Sigmoid colon (tissue), 7 donors: ENCODE data around the gene SLC9C2. TPM values are rescaled to one million over a fixed set of nuclear protein-coding genes. Genes with fewer than 3 reads are reported as not detected.

Experiments used
- DNase-seq: peaks from one replicate; pipeline ENCODE4 v3.0.0-alpha.2; 2019
- H3K27ac ChIP-seq, 4 donors: fragments of 200-600 bp; sonication (generic); one replicate each; pipeline ENCODE4 v1.5.1; 2016 to 2019; ENCODE audit warnings: mild to moderate bottlenecking in 1 of 4
- H3K27me3 ChIP-seq, 3 donors: fragments of 200-600 bp; sonication (generic); one replicate each; pipeline ENCODE4 v1.5.1; 2019; ENCODE audit warnings: mild to moderate bottlenecking in 1 of 3
- H3K36me3 ChIP-seq, 4 donors: fragments of 200-600 bp; sonication (generic); one replicate each; pipeline ENCODE4 v1.5.1; 2016 to 2019
- H3K4me1 ChIP-seq, 4 donors: fragments of 200-600 bp; sonication (generic); one replicate each; pipeline ENCODE4 v1.5.1; 2017 to 2019
- H3K4me3 ChIP-seq, 4 donors: fragments of 200-600 bp; sonication (generic); one replicate each; pipeline ENCODE4 v1.5.1; 2017 to 2019; ENCODE audit warnings: mild to moderate bottlenecking in 2 of 4, moderate library complexity in 1 of 4
- H3K9me3 ChIP-seq, 4 donors: fragments of 200-600 bp in 3 of 4; sonication (generic) in 3 of 4; one replicate each; pipeline versions ENCODE4 v1.5.1 to v1.6.1; 2013 to 2019
- CTCF ChIP-seq, 4 experiments: fragments of 450-650 bp in 3 of 4; fragments of 200-600 bp in 1 of 4; IDR thresholded peaks; one replicate each; pipeline ENCODE4 v1.5.1; 2016 to 2019; ENCODE audit warnings: antibody characterized with exemption in 4 of 4, mild to moderate bottlenecking in 3 of 4, moderate library complexity in 2 of 4
- EP300 ChIP-seq, 4 donors: sonication (generic); formaldehyde crosslinking; IDR thresholded peaks; one replicate each; pipeline ENCODE4 v1.6.1; 2017; ENCODE audit warnings: antibody characterized with exemption in 4 of 4
- POLR2A ChIP-seq, 2 donors: fragments of 450-650 bp; IDR thresholded peaks; one replicate each; pipeline ENCODE4 v1.6.1; 2016; ENCODE audit warnings: antibody characterized with exemption in 2 of 2, mild to moderate bottlenecking in 2 of 2, moderate library complexity in 2 of 2
- POLR2AphosphoS5 ChIP-seq, 4 donors: sonication (generic); formaldehyde crosslinking; IDR thresholded peaks; one replicate each; pipeline ENCODE4 v1.6.1; 2017; ENCODE audit warnings: antibody characterized with exemption in 4 of 4
- WGBS, 2 donors: extraction: QIAGEN DNeasy Blood & Tissue Kit; methylation state at CpG; one replicate each; pipeline ENCODE4 v1.1.7; 2013; 5-methylcytosine and 5-hydroxymethylcytosine counted together
- intact Hi-C: fragments of 100-400 bp; cut with DNase I; formaldehyde crosslinking; loops from one replicate; pipeline ENCODE4 v1.15.1; 2023
- polyA plus RNA-seq, 3 donors: library from polyadenylated mRNA; stranded (reverse); fragments of 200-250 nt; gene quantifications; one replicate each; pipeline ENCODE4 v1.2.3, GENCODE V29; 2013
- total RNA-seq, 4 donors: library from RNA; depleted of rRNA; stranded (reverse); fragments of >200 nt; gene quantifications; one replicate each; pipeline ENCODE4 v1.1.0, GENCODE V29; 2016
- donor health status: healthy with polysubstance abuse.
- donor health status: Bipolar disorder and iron deficiency.
- donor health status: healthy.

The SLC9C2 gene
- total and polyA plus RNA-seq, 7 donors = not detected

- TF ChIP-seq POLR2AphosphoS5 (IDR thresholded peaks at IDR 0.05) = no peak
- TF ChIP-seq CTCF (IDR thresholded peaks at IDR 0.05) = no peak
- TF ChIP-seq EP300 (IDR thresholded peaks at IDR 0.05) = no peak
- TF ChIP-seq POLR2A (IDR thresholded peaks at IDR 0.05) = no peak
- H3K4me1 ChIP-seq = no peaks in the 10 kb centered on the region
- no peaks in the 10 kb centered on the region for H3K9me3 ChIP-seq
- no peaks in the 10 kb centered on the region for H3K27me3 ChIP-seq
- H3K4me3 ChIP-seq = no peak overlapping the region
- no peaks in the 10 kb centered on the region for H3K36me3 ChIP-seq
- H3K27ac ChIP-seq = no peak overlapping the region
- intact Hi-C loops = no loop called here
- 62 to 86% methylated on average over 3 of the region's 3 CpGs for WGBS, 2 donors
- no peak for DNase-seq
These were observed 57.2 kb downstream of the SLC9C2 start for GRCh38 chr1:173545688-173546087.

GRCh38 chr1:173536223-173536622 is 66.6 kb downstream of the SLC9C2 start:
- Histone ChIP-seq H3K27ac (no peak overlapping the region), H3K4me3 (no peak overlapping the region), H3K36me3 (no peaks in the 10 kb centered on the region), H3K27me3 (no peaks in the 10 kb centered on the region), H3K9me3 (no peaks in the 10 kb centered on the region), H3K4me1 (peaks cover 0 to 12% (median 3%) of the 10 kb centered on the region in 4 donors)
- TF ChIP-seq EP300 (IDR thresholded peaks at IDR 0.05) = no peak
- TF ChIP-seq CTCF (IDR thresholded peaks at IDR 0.05) = no peak
- TF ChIP-seq POLR2A (IDR thresholded peaks at IDR 0.05) = no peak
- no peak for TF ChIP-seq POLR2AphosphoS5 (IDR thresholded peaks at IDR 0.05)
- no peak for DNase-seq
- intact Hi-C loops = no loop called here

DNA sequence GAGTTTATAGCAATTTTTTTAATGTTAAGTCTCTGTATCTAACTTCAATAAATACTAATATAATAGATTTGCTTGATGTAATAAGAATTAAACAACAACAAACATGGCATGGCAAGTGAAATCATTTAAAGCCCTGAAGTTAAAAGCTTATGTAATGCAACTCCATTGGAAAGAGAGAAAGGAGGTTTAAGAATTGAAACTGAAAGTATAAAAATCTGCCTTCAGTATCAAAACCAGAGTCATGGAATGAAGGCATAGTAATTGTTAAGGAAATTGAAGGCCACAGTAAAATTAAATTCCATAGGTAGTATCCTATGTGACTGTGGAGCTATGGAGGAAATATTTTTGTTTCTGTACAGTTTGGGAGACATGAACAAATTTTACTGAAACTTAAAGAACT is 70.6 kb downstream of the SLC9C2 start:
- H3K27me3 ChIP-seq = no peaks in the 10 kb centered on the region
- H3K27ac ChIP-seq = peak overlapping the region in 2 of 4 donors; percentile 6 to 26
- intact Hi-C loops = no loop called here
- H3K9me3 ChIP-seq = no peaks in the 10 kb centered on the region
- TF ChIP-seq POLR2AphosphoS5 (IDR thresholded peaks at IDR 0.05) = no peak
- no peak for TF ChIP-seq POLR2A (IDR thresholded peaks at IDR 0.05)
- TF ChIP-seq CTCF (IDR thresholded peaks at IDR 0.05) = no peak
- TF ChIP-seq EP300 (IDR thresholded peaks at IDR 0.05) = no peak
- H3K36me3 ChIP-seq = no peaks in the 10 kb centered on the region
- DNase-seq = no peak
- peaks cover 0 to 19% (median 9%) of the 10 kb centered on the region in 4 donors for H3K4me1 ChIP-seq
- peak overlapping the region in 2 of 4 donors; percentile 2 to 12 for H3K4me3 ChIP-seq

DNA sequence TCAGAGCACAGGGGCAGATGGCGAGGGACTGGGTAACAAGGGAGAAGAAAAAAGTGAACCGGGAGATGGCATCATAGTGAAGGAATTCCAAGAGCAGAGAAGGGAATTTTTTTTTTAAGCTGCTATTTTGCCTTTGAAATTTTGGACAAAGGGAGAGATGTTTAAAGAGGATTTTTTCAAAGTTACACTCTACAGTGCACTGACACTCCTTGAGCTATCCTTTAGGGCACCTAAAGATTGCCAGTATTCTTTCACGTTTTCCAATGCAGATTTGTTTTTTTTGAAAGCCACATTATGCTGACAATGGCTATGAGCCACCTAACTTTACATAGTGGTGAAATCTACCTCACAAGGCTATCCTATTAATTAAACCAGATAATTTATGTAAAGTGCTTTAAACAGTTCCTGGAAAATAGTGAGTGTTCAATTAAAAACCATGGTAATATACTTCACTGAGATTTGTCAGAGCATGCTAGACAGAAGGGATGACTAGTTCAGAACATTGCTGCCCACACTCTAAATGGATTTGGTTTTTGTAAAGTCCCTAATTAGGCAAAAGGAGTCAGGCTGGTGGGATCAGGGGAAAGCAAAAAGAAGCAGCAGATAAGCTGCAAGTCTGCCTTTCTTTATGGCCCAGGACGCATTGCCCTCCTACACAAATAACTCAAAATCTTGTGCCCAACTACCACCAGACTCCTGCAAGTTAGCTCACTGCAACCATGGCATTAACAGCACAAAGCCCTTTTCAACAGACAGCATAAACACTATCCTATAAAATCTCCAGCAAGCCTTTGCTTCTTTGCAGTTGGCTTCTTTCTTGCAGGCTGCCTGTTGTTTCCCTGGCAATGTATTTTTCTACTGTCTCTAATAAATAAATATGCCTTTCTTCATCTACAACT is 71.8 kb downstream of the SLC9C2 start:
- Histone ChIP-seq H3K4me1 (peaks cover 0 to 23% (median 9%) of the 10 kb centered on the region in 4 donors), H3K27ac (peak overlapping the region in 3 of 4 donors; percentile 4 to 36 (median 26)), H3K4me3 (peak overlapping the region in 2 of 4 donors; percentile 17 to 20), H3K9me3 (no peaks in the 10 kb centered on the region), H3K36me3 (no peaks in the 10 kb centered on the region), H3K27me3 (no peaks in the 10 kb centered on the region)
- TF ChIP-seq CTCF (IDR thresholded peaks at IDR 0.05) = no peak
- TF ChIP-seq EP300 (IDR thresholded peaks at IDR 0.05) = no peak
- no peak for TF ChIP-seq POLR2AphosphoS5 (IDR thresholded peaks at IDR 0.05)
- TF ChIP-seq POLR2A (IDR thresholded peaks at IDR 0.05) = no peak
- WGBS, 2 donors = 83 to 86% methylated on average over 4 of the region's 4 CpGs
- intact Hi-C loops = no loop called here
- no peak for DNase-seq
